GM23338 (cell line): ENCODE results near the gene CEACAM21. TPM values are rescaled to one million over a fixed set of nuclear protein-coding genes. Genes with fewer than 3 reads are reported as not detected.

ENCODE experiments used
- ATAC-seq: fragments of 200-7000 bp; cut with Tn5 transposase; 3 replicates; pipeline ENCODE4 v1.9.1; 2020
- DNase-seq: peaks from one replicate; pipeline ENCODE4 v3.0.0-alpha.2; 2015; ENCODE audit warnings: low spot score
- H2AFZ ChIP-seq: fragments of 200-600 bp; sonication (generic); 2 replicates; pipeline ENCODE4 v1.8.0; 2016; ENCODE audit warnings: antibody characterized with exemption, mild to moderate bottlenecking, moderate library complexity
- H3F3A ChIP-seq: fragments of 200-600 bp; sonication (generic); replicated peaks from 2 replicates; pipeline ENCODE4 v1.8.0; 2017; ENCODE audit warnings: antibody characterized with exemption, mixed run types, low read depth
- H3K27ac ChIP-seq: fragments of 200-600 bp; sonication (generic); 2 replicates; pipeline ENCODE4 v1.6.1; 2016; ENCODE audit warnings: low read depth
- H3K27me3 ChIP-seq: fragments of 200-600 bp; sonication (generic); 2 replicates; pipeline ENCODE4 v1.8.0; 2016; ENCODE audit warnings: mild to moderate bottlenecking, mixed run types, moderate library complexity; ENCODE audit not compliant: insufficient read depth
- H3K36me3 ChIP-seq: fragments of 200-600 bp; sonication (generic); 2 replicates; pipeline ENCODE4 v1.8.0; 2016; ENCODE audit warnings: mild to moderate bottlenecking; ENCODE audit not compliant: insufficient read depth
- H3K4me1 ChIP-seq: fragments of 200-600 bp; sonication (generic); 2 replicates; pipeline ENCODE4 v1.8.0; 2016; ENCODE audit warnings: mild to moderate bottlenecking, moderate library complexity; ENCODE audit not compliant: insufficient read depth
- H3K4me2 ChIP-seq: fragments of 200-600 bp; sonication (generic); 2 replicates; pipeline ENCODE4 v1.7.1; 2017; ENCODE audit warnings: mixed run types
- H3K4me3 ChIP-seq: fragments of 200-600 bp; sonication (generic); 2 replicates; pipeline ENCODE4 v1.6.1; 2016; ENCODE audit warnings: mixed run types
- H3K79me2 ChIP-seq: fragments of 200-600 bp; sonication (generic); replicated peaks from 2 replicates; pipeline ENCODE4 v1.8.0; 2017; ENCODE audit warnings: mild to moderate bottlenecking; ENCODE audit not compliant: insufficient read depth
- H3K9me2 ChIP-seq: fragments of 200-600 bp; sonication (generic); 2 replicates; pipeline ENCODE4 v1.8.0; 2017; ENCODE audit not compliant: insufficient read depth
- H4K20me1 ChIP-seq: fragments of 200-600 bp; sonication (generic); replicated peaks from 2 replicates; pipeline ENCODE4 v1.8.0; 2017; ENCODE audit warnings: mild to moderate bottlenecking; ENCODE audit not compliant: insufficient read depth
- H3K27ac Mint-ChIP-seq: 2 replicates; pipeline ENCODE4 v1.8.0; 2020; ENCODE audit warnings: inconsistent platforms, mild to moderate bottlenecking, moderate library complexity, mixed read lengths
- H3K27me3 Mint-ChIP-seq: 3 replicates; pipeline ENCODE4 v1.8.0; 2022; ENCODE audit warnings: low read depth, mild to moderate bottlenecking, moderate library complexity, mixed read lengths, inconsistent platforms; ENCODE audit not compliant: insufficient read depth, poor library complexity
- H3K36me3 Mint-ChIP-seq: 3 replicates; pipeline ENCODE4 v1.8.0; 2021; ENCODE audit warnings: low read depth, mild to moderate bottlenecking, inconsistent platforms, moderate library complexity, mixed read lengths
- H3K4me1 Mint-ChIP-seq: 3 replicates; pipeline ENCODE4 v1.8.0; 2020; ENCODE audit warnings: mild to moderate bottlenecking, inconsistent platforms, mixed read lengths
- H3K4me3 Mint-ChIP-seq: 3 replicates; pipeline ENCODE4 v1.8.0; 2021; ENCODE audit warnings: moderate library complexity, mild to moderate bottlenecking, inconsistent platforms, mixed read lengths
- H3K9me3 Mint-ChIP-seq: 3 replicates; pipeline ENCODE4 v1.8.0; 2020; ENCODE audit warnings: moderate library complexity, mild to moderate bottlenecking, inconsistent platforms, mixed read lengths
- CREB1 ChIP-seq: fragments of 250-450 bp; sonication (Bioruptor Pico); IDR thresholded peaks from 2 replicates; pipeline ENCODE4 v1.5.0; 2020; ENCODE audit warnings: low read depth, mild to moderate bottlenecking, moderate library complexity
- EZH2 ChIP-seq: fragments of 200-600 bp; sonication (generic); IDR thresholded peaks from one replicate; pipeline ENCODE4 v1.8.0; 2017; ENCODE audit warnings: antibody characterized with exemption, mild to moderate bottlenecking, low read depth; ENCODE audit not compliant: unreplicated experiment
- EZH2phosphoT487 ChIP-seq: fragments of 200-600 bp; sonication (generic); IDR thresholded peaks from one replicate; pipeline ENCODE4 v1.8.1; 2018; ENCODE audit warnings: antibody characterized with exemption; ENCODE audit not compliant: unreplicated experiment
- NANOG ChIP-seq: IDR thresholded peaks from 2 replicates; pipeline ENCODE4 v1.6.1; 2016; ENCODE audit warnings: antibody characterized with exemption, borderline replicate concordance
- POLR2AphosphoS5 ChIP-seq: IDR thresholded peaks from 2 replicates; pipeline ENCODE4 v1.6.1; 2016; ENCODE audit warnings: antibody characterized with exemption, low read depth
- STAT1 ChIP-seq: IDR thresholded peaks from one replicate; pipeline ENCODE4 v1.6.1; 2016; ENCODE audit warnings: antibody characterized with exemption; ENCODE audit not compliant: unreplicated experiment
- ZNF114 ChIP-seq: fragments of 250-450 bp; sonication (Bioruptor Pico); IDR thresholded peaks from 2 replicates; pipeline ENCODE4 v1.5.0; 2020; ENCODE audit warnings: mild to moderate bottlenecking, moderate library complexity
- ZNF331 ChIP-seq: fragments of 250-450 bp; sonication (Bioruptor Pico); IDR thresholded peaks from 2 replicates; pipeline ENCODE4 v1.5.0; 2020; ENCODE audit warnings: low read depth, mild to moderate bottlenecking, moderate library complexity
- polyA plus RNA-seq: library from polyadenylated mRNA; unstranded; fragments of >200 nt; fragmentation: Nextera tagmentation; extraction: Ambion mirVana; gene quantifications from 2 replicates; pipeline ENCODE4 v1.2.1, GENCODE V29; 2016
- total RNA-seq: library from RNA; depleted of rRNA; stranded (reverse); fragments of >200 nt; shearing (Covaris generic); gene quantifications from 2 replicates; pipeline ENCODE4 v1.2.3, GENCODE V29; 2014
- TF ChIP-seq, protein P1 (sequence below), 2 experiments: fragments of 200-600 bp in 1 of 2; sonication (generic) in 1 of 2; conservative IDR thresholded peaks; 2 replicates each; pipeline versions ENCODE4 v1.5.1 to v1.6.1; 2016 to 2017; ENCODE audit warnings: antibody characterized with exemption in 2 of 2, low read depth in 2 of 2, mild to moderate bottlenecking in 2 of 2, moderate library complexity in 1 of 2
- TF ChIP-seq, protein P2 (sequence below): fragments of 250-450 bp; sonication (Bioruptor Pico); IDR thresholded peaks from 2 replicates; pipeline ENCODE4 v1.5.0; 2020; ENCODE audit warnings: mild to moderate bottlenecking, moderate library complexity
- TF ChIP-seq, protein P3 (sequence below): IDR thresholded peaks from 2 replicates; pipeline ENCODE4 v1.6.1; 2016; ENCODE audit warnings: antibody characterized with exemption
- TF ChIP-seq, protein P4 (sequence below): IDR thresholded peaks from one replicate; pipeline ENCODE4 v1.6.1; 2018; ENCODE audit warnings: antibody characterized with exemption; ENCODE audit not compliant: unreplicated experiment

The CEACAM21 gene
- total and polyA plus RNA-seq, 2 experiments from 2014 or later, result not detected

DNA sequence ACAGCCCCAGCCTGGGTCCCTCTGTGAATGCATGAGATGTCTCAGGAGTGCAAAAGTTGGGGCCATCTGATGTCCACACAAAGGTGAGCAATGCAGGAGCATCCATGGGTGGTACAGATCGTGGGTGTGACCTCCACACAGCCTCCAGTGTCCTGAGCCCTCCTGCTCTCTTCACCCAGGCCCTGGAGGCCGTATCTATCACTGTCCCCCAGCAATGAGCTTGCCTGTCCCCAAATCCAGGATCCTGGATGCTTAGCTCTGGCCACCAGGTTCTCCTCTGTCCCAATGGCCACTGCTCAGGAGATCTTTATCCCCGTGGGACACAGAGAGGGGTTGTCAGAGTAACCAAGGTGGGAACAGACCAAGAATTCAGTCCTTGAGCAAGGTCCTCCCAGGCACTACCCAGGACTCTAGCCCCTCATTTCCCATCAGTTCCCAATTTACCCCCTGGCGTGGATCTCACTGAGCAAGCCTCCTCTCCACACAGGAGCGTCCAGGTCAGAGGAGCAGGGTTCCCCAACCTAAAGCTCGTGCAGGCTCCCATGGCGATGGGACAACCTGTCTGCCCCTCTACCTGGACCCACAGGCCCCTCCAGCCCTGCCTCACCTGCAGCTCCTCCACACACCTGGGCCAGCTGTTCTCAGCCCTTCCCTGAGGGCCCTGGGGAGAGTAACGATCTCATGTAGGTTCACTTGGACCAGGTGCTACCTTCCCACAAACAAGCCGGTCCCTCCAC, 11.3 kb downstream of the CEACAM21 start:
- Histone ChIP-seq H3K4me1 (no peaks in the 10 kb centered on the region), H3K27me3 (no peaks in the 10 kb centered on the region), H3K79me2 (no peaks in the 10 kb centered on the region), H3K36me3 (no peaks in the 10 kb centered on the region), H4K20me1 (no peaks in the 10 kb centered on the region), H3F3A (no peaks in the 10 kb centered on the region), H3K27ac (no peak overlapping the region), H3K4me3 (no peak overlapping the region), H3K4me2 (no peak overlapping the region), H2AFZ (no peak overlapping the region), H3K9me2 (no peaks in the 10 kb centered on the region)
- no peak for ATAC-seq
- no peak for DNase-seq
- Mint-ChIP-seq H3K4me1 (no peaks in the 10 kb centered on the region), H3K27me3 (peaks cover 21% of the 10 kb centered on the region), H3K36me3 (peaks cover 13% of the 10 kb centered on the region), H3K4me3 (no peak overlapping the region), H3K9me3 (peaks cover 40% of the 10 kb centered on the region), H3K27ac (no peak overlapping the region)
- TF ChIP-seq, protein P1, sequence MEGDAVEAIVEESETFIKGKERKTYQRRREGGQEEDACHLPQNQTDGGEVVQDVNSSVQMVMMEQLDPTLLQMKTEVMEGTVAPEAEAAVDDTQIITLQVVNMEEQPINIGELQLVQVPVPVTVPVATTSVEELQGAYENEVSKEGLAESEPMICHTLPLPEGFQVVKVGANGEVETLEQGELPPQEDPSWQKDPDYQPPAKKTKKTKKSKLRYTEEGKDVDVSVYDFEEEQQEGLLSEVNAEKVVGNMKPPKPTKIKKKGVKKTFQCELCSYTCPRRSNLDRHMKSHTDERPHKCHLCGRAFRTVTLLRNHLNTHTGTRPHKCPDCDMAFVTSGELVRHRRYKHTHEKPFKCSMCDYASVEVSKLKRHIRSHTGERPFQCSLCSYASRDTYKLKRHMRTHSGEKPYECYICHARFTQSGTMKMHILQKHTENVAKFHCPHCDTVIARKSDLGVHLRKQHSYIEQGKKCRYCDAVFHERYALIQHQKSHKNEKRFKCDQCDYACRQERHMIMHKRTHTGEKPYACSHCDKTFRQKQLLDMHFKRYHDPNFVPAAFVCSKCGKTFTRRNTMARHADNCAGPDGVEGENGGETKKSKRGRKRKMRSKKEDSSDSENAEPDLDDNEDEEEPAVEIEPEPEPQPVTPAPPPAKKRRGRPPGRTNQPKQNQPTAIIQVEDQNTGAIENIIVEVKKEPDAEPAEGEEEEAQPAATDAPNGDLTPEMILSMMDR (conservative IDR thresholded peaks at IDR 0.05; ENCODE audit: low read depth in 2 of 2), result no peak
- TF ChIP-seq EZH2, result no peak
- TF ChIP-seq, protein P2, sequence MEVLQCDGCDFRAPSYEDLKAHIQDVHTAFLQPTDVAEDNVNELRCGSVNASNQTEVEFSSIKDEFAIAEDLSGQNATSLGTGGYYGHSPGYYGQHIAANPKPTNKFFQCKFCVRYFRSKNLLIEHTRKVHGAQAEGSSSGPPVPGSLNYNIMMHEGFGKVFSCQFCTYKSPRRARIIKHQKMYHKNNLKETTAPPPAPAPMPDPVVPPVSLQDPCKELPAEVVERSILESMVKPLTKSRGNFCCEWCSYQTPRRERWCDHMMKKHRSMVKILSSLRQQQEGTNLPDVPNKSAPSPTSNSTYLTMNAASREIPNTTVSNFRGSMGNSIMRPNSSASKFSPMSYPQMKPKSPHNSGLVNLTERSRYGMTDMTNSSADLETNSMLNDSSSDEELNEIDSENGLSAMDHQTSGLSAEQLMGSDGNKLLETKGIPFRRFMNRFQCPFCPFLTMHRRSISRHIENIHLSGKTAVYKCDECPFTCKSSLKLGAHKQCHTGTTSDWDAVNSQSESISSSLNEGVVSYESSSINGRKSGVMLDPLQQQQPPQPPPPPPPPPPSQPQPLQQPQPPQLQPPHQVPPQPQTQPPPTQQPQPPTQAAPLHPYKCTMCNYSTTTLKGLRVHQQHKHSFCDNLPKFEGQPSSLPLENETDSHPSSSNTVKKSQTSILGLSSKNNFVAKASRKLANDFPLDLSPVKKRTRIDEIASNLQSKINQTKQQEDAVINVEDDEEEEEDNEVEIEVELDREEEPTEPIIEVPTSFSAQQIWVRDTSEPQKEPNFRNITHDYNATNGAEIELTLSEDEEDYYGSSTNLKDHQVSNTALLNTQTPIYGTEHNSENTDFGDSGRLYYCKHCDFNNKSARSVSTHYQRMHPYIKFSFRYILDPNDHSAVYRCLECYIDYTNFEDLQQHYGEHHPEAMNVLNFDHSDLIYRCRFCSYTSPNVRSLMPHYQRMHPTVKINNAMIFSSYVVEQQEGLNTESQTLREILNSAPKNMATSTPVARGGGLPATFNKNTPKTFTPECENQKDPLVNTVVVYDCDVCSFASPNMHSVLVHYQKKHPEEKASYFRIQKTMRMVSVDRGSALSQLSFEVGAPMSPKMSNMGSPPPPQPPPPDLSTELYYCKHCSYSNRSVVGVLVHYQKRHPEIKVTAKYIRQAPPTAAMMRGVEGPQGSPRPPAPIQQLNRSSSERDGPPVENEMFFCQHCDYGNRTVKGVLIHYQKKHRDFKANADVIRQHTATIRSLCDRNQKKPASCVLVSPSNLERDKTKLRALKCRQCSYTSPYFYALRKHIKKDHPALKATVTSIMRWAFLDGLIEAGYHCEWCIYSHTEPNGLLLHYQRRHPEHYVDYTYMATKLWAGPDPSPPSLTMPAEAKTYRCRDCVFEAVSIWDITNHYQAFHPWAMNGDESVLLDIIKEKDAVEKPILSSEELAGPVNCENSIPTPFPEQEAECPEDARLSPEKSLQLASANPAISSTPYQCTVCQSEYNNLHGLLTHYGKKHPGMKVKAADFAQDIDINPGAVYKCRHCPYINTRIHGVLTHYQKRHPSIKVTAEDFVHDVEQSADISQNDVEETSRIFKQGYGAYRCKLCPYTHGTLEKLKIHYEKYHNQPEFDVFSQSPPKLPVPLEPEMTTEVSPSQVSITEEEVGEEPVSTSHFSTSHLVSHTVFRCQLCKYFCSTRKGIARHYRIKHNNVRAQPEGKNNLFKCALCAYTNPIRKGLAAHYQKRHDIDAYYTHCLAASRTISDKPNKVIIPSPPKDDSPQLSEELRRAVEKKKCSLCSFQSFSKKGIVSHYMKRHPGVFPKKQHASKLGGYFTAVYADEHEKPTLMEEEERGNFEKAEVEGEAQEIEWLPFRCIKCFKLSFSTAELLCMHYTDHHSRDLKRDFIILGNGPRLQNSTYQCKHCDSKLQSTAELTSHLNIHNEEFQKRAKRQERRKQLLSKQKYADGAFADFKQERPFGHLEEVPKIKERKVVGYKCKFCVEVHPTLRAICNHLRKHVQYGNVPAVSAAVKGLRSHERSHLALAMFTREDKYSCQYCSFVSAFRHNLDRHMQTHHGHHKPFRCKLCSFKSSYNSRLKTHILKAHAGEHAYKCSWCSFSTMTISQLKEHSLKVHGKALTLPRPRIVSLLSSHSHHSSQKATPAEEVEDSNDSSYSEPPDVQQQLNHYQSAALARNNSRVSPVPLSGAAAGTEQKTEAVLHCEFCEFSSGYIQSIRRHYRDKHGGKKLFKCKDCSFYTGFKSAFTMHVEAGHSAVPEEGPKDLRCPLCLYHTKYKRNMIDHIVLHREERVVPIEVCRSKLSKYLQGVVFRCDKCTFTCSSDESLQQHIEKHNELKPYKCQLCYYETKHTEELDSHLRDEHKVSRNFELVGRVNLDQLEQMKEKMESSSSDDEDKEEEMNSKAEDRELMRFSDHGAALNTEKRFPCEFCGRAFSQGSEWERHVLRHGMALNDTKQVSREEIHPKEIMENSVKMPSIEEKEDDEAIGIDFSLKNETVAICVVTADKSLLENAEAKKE, result no peak
- TF ChIP-seq, protein P3, sequence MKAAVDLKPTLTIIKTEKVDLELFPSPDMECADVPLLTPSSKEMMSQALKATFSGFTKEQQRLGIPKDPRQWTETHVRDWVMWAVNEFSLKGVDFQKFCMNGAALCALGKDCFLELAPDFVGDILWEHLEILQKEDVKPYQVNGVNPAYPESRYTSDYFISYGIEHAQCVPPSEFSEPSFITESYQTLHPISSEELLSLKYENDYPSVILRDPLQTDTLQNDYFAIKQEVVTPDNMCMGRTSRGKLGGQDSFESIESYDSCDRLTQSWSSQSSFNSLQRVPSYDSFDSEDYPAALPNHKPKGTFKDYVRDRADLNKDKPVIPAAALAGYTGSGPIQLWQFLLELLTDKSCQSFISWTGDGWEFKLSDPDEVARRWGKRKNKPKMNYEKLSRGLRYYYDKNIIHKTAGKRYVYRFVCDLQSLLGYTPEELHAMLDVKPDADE, result no peak
- TF ChIP-seq ZNF114 (CRISPR knock-in tag), result no peak
- TF ChIP-seq POLR2AphosphoS5, result no peak
- TF ChIP-seq NANOG, result no peak
- no peak for TF ChIP-seq STAT1
- no peak for TF ChIP-seq ZNF331 (CRISPR knock-in tag)
- TF ChIP-seq CREB1 (CRISPR knock-in tag), result no peak
- TF ChIP-seq, protein P4, sequence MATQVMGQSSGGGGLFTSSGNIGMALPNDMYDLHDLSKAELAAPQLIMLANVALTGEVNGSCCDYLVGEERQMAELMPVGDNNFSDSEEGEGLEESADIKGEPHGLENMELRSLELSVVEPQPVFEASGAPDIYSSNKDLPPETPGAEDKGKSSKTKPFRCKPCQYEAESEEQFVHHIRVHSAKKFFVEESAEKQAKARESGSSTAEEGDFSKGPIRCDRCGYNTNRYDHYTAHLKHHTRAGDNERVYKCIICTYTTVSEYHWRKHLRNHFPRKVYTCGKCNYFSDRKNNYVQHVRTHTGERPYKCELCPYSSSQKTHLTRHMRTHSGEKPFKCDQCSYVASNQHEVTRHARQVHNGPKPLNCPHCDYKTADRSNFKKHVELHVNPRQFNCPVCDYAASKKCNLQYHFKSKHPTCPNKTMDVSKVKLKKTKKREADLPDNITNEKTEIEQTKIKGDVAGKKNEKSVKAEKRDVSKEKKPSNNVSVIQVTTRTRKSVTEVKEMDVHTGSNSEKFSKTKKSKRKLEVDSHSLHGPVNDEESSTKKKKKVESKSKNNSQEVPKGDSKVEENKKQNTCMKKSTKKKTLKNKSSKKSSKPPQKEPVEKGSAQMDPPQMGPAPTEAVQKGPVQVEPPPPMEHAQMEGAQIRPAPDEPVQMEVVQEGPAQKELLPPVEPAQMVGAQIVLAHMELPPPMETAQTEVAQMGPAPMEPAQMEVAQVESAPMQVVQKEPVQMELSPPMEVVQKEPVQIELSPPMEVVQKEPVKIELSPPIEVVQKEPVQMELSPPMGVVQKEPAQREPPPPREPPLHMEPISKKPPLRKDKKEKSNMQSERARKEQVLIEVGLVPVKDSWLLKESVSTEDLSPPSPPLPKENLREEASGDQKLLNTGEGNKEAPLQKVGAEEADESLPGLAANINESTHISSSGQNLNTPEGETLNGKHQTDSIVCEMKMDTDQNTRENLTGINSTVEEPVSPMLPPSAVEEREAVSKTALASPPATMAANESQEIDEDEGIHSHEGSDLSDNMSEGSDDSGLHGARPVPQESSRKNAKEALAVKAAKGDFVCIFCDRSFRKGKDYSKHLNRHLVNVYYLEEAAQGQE, result no peak
- TF ChIP-seq EZH2phosphoT487, result no peak
